Transverse colon (tissue), 4 donors: ENCODE data around the gene SLU7.

Experiments used
- CTCF ChIP-seq, 5 experiments: fragments of 200-600 bp in 3 of 5; fragments of 450-650 bp in 2 of 5; sonication (generic) in 3 of 5; IDR thresholded peaks; 1 replicate in 2 of 5; 2 replicates in 3 of 5; pipeline ENCODE4 v1.5.1; 2016 to 2017; ENCODE audit warnings: antibody characterized with exemption in 5 of 5, inconsistent platforms in 3 of 5, mild to moderate bottlenecking in 2 of 5, moderate library complexity in 1 of 5
- EP300 ChIP-seq: sonication (generic); formaldehyde crosslinking; IDR thresholded peaks from one replicate; pipeline ENCODE4 v1.6.1; 2017; ENCODE audit warnings: antibody characterized with exemption, low read depth
- POLR2AphosphoS5 ChIP-seq, 3 donors: sonication (generic); formaldehyde crosslinking; IDR thresholded peaks; one replicate each; pipeline ENCODE4 v1.6.1; 2016; ENCODE audit warnings: antibody characterized with exemption in 3 of 3

- TF ChIP-seq CTCF (IDR thresholded peaks at IDR 0.05) (no peak), EP300 (no peak), POLR2AphosphoS5 (IDR thresholded peaks at IDR 0.05) (no peak)
Measured at GRCh38 chr5:160458806-160459800, 40.2 kb upstream of the SLU7 start.
